T47D (cell line): Measurements from ENCODE around the gene VPS9D1.
"Not testable (repeated sequence)": the region's sequence is repeated elsewhere in the genome, so short reads cannot be mapped to it uniquely, and the experiment has no call there.

Experiments
- DNase-seq, 2 experiments: peaks; one replicate each; pipeline versions ENCODE4 v3.0.0 to v3.0.0-alpha.2; 2011 to 2012; ENCODE audit warnings: low read depth in 1 of 2, low spot score in 1 of 2
- JUND ChIP-seq: IDR thresholded peaks from 2 replicates; pipeline ENCODE4 v1.6.1; 2012; ENCODE audit warnings: low read depth
- in situ Hi-C: cut with HindIII; loops from 2 replicates; pipeline ENCODE4 v1.10.0; 2016; ENCODE audit warnings: low sequenced_read_pairs, low pct_unique_long_range_greater_than_20kb

VPS9D1 gene

GRCh38 chr16:89700649-89701424, 19.9 kb downstream of the VPS9D1 start:
- peak; percentile 66 to 91 for DNase-seq

DNA sequence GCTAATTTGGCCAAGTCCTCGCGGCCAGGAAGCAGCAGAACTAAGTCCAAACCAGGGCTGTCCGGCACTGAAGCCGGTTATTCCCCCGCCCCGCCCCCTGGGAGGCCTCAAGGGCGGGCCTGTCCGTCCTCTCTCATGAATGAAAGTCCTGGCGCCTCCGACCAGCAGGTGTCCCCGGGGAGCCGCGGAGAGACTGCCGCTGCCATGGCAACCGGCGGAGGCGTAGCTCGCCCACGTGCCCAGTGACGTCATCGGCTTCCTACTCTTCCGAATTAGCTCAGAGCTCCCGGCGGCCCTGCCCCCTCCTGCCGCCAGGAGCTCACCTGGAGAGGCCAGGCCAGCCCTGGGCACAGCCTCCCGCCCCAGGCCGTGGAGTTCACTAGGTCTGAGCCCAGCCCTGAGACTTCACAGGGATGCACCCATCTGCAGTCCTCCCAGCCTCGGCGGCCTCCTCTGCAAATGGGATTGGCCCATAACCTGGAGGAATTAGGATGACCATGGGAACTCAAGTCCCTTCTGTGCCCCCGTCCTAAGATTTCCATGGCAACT, 20.5 kb downstream of the VPS9D1 start:
- in situ Hi-C loops = no loop called here
- peak; percentile 98 to 100 for DNase-seq
- no peak for TF ChIP-seq JUND

More at GRCh38 chr16:89700649-89701424, 19.9 kb downstream of the VPS9D1 start:
- in situ Hi-C loops = no loop called here
- no peak for TF ChIP-seq JUND

DNA sequence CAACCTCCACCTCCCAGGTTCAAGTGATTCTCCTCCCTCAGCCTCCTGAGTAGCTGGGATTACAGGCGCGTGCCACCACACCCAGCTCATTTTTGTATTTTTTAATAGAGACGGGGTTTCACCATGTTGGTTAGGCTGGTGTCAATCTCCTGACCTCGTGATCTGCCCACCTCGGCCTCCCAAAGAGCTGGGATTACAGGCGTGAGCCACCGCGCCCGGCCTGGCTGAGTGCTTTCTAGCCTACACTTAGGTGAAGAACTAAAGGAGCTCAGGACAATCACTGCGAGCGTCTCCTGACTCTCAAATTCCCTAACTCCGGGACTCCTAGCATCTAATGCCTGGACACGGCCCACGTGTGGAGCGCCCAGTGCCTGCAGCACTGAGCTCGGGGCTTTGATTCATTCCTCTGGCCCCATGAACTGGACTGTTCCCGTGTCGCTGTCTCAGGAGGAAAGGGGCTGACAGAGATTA, 21.0 kb downstream of the VPS9D1 start:
- in situ Hi-C loops, DNase-seq: not testable (repeated sequence)

GRCh38 chr16:89698717-89699116, 22.0 kb downstream of the VPS9D1 start:
- in situ Hi-C loops, DNase-seq: not testable (repeated sequence)

GRCh38 chr16:89697616-89698331, 22.9 kb downstream of the VPS9D1 start:
- DNase-seq = no peak
- in situ Hi-C loops = no loop called here
- TF ChIP-seq JUND = no peak

GRCh38 chr16:89697161-89697615, 23.5 kb downstream of the VPS9D1 start:
- TF ChIP-seq JUND = no peak
- DNase-seq = no peak
- in situ Hi-C loops = no loop called here

DNA sequence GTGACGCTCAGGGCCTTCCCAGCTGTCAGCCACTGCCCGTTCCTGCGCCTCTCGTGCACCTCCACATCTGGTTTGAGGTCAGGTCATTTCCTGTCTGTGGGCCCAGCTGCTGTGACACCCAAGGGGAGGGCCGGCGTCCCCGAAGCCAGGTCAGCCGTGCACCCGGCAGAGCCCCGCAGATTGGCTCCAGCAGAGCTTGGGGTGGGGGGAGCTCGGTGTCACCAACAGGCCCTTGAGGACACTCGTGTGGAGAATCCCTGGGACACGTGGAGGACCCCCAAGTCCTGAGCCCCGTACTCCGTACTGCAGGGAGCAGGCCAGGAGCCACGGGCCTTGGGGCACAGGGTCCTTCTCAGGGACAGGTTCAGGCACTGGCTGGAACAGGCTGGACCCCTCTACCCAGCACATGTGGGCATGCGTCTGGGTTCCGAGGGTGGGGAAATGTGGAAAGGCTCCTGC, 24.0 kb downstream of the VPS9D1 start:
- in situ Hi-C loops = no loop called here
- no peak for DNase-seq
- TF ChIP-seq JUND = no peak

DNA sequence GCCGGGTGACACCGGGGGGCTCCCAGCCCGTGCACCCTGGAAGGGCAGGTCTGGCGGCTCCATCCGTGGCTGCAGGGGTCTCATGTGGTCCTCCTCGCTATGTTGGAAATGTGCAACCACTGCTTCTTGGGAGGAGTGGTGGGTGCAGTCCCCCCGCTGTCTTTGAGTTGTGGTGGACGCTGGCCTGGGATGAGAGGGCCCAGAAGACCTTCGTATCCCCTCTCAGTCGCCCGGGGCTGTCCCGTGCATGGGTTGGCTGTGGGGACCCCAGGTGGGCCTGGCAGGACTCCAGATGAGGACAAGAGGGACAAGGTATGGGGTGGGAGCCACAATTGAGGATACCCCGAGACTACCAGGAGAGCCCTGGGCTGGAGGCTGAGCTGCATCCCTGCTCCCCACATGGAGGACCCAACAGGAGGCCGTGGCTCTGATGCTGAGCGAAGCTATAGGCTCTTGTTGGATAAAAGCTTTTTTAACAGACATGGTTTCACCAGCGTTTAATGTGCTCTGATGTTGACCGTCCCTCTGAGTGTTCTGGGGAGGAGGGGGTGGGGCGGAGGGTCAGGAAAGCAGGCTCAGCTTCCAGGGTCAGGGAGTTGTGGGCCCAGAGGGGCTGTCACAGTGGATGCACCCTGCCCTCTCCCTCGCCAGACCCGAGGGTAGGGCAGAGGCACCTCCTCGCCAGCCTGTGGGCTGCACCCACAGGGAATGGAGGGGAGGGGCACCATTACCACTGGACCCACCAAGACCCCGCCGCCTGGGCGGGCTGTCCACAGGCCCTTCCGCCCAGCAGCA, 24.6 kb downstream of the VPS9D1 start:
- TF ChIP-seq JUND = no peak
- no peak for DNase-seq
- in situ Hi-C loops = no loop called here

DNA sequence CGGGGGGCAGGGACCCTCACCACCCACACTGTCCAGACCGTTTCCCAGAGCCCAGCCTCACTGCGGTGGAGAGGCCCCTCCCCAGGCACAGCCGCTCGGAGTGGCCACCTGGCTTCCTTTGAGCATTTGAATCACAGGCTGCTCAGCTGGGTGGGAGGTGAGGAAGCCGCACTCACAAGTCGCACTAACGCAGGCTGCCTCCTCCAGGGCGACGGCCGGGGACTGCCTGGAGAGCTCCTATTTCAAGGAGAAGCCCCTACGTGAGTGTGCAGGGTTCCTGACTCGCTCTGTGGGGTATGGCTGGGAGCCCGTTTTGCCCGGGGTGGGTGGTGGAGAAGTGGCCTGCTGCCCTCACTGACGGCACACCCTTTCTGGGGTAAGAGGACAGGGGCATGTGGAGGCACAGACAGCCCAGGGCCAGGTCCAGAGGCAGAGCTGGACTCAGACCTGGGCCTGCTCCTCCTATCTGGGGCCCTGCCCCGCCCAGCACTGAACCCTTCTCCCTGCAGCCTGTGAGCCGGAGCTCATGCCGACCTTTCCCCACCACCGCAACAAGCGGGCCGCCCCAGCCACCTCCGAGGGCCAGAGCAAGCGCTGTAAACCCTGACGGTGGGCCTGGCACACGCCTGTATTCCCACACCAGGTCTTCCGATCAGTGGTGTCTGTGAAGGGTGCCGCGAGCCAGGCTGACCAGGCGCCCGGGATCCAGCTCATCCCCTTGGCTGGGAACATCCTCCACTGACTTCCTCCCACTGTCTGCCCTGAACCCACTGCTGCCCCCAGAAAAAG, 25.4 kb downstream of the VPS9D1 start:
- no peak for DNase-seq
- in situ Hi-C loops = no loop called here
- TF ChIP-seq JUND = no peak

GRCh38 chr16:89694784-89695085, 26.0 kb downstream of the VPS9D1 start:
- in situ Hi-C loops, DNase-seq: not testable (repeated sequence)

DNA sequence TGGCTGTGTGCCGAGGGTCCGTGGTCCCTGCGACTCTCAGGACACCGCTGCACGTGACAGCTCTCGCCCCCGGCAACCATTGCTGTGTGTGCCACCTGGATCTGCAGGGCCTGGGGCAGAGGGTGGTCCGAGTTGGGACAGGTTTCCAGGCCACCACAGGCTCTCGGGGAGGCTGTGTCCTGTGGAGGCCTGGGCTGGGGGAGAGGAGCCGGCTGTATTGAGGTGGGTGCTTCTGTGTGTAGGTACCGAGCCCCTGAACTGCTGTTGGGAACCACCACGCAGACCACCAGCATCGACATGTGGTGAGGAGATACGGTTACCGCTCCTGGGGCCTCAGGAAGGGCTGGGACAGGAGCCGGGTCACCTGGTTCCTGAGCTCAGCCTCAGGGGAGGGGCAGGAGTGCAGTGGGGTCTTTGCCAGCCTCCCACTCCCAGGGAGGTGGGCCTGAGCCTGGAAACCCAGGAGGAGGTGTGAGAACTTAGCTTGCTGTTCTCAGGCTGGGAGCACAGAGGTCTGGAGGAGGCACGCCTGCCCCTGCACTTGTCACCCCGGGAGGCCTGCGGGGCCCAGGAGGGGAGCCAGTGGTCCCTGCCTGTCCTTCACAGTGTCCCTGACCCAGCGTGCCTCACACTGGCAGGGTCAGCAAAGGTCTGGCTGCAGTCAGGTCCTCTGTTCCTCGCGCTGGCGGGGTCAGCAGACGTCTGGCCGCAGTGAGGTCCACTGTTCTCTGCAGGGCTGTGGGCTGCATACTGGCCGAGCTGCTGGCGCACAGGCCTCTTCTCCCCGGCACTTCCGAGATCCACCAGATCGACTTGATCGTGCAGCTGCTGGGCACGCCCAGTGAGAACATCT, 26.5 kb downstream of the VPS9D1 start:
- DNase-seq = no peak
- in situ Hi-C loops = no loop called here
- TF ChIP-seq JUND = no peak
